HG02759 (cell line): ENCODE data around the gene RASA3.
A peak's percentile ranks its signal among the peaks of the same experiment; 100 is the strongest.

Experiments used
- ATAC-seq: cut with Tn5 transposase; IDR thresholded peaks from one replicate; pipeline ENCODE4 v1.9.1; 2021; ENCODE audit warnings: mild to moderate bottlenecking, moderate library complexity; ENCODE audit not compliant: unreplicated experiment

Gene RASA3

GRCh38 chr13:114057166-114058050 lies 75.0 kb downstream of the RASA3 start:
- ATAC-seq: no peak

- ATAC-seq: no peak
These were observed 76.0 kb downstream of the RASA3 start for GRCh38 chr13:114056205-114057013.

GRCh38 chr13:114055766-114056165 lies 76.7 kb downstream of the RASA3 start:
- no peak for ATAC-seq

GRCh38 chr13:114054830-114055439 lies 77.5 kb downstream of the RASA3 start:
- ATAC-seq: no peak

- no peak for ATAC-seq
These were observed 78.2 kb downstream of the RASA3 start for GRCh38 chr13:114054264-114054663.

GRCh38 chr13:114053026-114053425 lies 79.4 kb downstream of the RASA3 start:
- no peak for ATAC-seq

- no peak for ATAC-seq
These were observed 81.6 kb downstream of the RASA3 start for GRCh38 chr13:114050536-114051450.

- ATAC-seq: no peak
These were observed 82.8 kb downstream of the RASA3 start for GRCh38 chr13:114049626-114050101.

GRCh38 chr13:114049026-114049425 lies 83.4 kb downstream of the RASA3 start:
- peak; percentile 72 for ATAC-seq

- no peak for ATAC-seq
These were observed 84.0 kb downstream of the RASA3 start for GRCh38 chr13:114048443-114048842.

- no peak for ATAC-seq
These were observed 85.0 kb downstream of the RASA3 start for GRCh38 chr13:114047358-114047881.

GRCh38 chr13:114046431-114046975 lies 85.9 kb downstream of the RASA3 start:
- no peak for ATAC-seq

- ATAC-seq: no peak
These were observed 87.2 kb downstream of the RASA3 start for GRCh38 chr13:114045113-114045735.

- no peak for ATAC-seq
These were observed 87.9 kb downstream of the RASA3 start for GRCh38 chr13:114044486-114044885.

GRCh38 chr13:114043421-114044053 lies 88.9 kb downstream of the RASA3 start:
- no peak for ATAC-seq

- ATAC-seq: no peak
These were observed 90.2 kb downstream of the RASA3 start for GRCh38 chr13:114042066-114042815.

- no peak for ATAC-seq
These were observed 90.9 kb downstream of the RASA3 start for GRCh38 chr13:114041493-114041892.
